ENCODE results near the gene BGN.

Gene BGN

GRCh38 chrX:153485396-153486080, 9.2 kb upstream of the BGN start:
- no peak for DNase-seq (ENCODE audit: low spot score)

DNA sequence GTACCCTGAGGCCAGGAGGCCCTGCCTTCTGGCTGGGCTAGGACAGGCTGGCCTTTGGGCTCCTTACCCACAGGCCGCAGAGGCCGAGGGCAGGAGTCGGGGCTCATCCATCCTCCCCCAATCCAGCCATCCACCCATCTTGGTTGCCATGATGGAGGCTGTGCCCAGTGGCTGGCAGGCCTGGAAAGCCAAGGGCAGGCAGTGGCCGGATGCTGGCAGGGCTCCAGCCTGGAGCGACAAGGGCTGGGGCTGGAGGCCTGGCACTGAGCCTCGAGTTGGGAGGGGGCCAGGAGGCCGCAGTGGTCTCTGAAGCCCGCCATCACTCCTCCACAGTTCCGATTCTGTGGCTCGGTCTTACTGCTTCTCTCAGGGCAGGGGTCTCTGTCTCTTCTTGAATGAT, 8.6 kb upstream of the BGN start:
- no peak for DNase-seq (ENCODE audit: low spot score)

DNA sequence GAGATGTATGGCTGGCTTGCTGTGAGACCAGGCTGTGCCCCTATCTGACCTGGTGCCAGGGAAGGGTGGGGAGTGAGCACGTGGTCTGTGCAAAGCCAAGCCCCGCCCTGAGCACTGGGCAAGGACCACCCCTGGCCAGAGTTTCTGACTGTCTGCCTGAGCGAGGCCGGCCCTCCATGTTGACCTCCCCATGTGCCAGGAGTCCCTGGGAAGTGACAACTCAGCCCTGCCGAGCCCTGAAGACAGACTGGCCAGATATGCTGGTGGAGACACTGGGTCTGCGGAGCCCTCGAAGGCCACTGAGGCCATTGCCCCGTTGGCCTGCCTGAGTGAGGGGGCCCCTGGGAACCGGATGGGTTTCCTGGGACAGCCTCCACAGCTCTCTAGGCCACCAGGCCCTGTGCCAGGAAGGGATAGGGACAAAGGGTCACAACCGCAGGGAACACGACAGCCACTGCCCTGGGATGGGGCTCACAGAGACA, 7.1 kb upstream of the BGN start:
- DNase-seq (ENCODE audit: low spot score) = no peak

DNA sequence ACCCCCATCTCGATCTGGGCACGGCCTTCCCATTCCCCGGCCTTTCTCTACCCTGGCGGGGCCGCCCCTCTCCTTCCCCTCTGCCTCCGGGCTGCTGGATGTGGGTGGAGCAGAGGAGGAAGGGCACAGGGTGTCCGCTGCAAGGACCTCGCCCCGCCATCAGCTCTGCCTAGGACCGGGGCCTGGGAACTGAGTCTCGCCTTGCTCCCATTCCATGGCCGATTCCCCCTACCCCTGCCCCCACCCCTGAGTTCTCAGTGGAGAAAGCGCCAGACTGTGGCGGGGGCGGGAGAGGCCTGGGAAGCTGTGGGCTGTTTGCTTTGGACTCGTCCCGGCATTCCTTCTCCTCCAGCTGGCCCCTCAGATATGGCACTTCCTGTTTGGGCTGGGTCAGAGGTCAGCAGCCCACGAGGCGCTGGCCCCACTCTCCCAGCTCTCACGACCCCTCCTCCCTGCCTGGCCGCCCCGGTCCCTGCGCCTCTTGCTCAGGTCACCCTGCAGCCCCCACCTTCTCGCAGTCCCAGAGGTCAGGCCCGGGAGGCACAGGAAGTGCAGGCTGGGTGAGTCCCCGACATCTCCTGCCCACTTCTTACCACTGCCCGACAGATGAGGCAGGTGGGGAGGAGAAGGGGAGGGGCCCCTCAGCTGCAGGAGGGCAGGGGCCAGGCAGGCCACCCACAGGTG, 6.4 kb upstream of the BGN start:
- DNase-seq (ENCODE audit: low spot score) = peak; percentile 50

DNA sequence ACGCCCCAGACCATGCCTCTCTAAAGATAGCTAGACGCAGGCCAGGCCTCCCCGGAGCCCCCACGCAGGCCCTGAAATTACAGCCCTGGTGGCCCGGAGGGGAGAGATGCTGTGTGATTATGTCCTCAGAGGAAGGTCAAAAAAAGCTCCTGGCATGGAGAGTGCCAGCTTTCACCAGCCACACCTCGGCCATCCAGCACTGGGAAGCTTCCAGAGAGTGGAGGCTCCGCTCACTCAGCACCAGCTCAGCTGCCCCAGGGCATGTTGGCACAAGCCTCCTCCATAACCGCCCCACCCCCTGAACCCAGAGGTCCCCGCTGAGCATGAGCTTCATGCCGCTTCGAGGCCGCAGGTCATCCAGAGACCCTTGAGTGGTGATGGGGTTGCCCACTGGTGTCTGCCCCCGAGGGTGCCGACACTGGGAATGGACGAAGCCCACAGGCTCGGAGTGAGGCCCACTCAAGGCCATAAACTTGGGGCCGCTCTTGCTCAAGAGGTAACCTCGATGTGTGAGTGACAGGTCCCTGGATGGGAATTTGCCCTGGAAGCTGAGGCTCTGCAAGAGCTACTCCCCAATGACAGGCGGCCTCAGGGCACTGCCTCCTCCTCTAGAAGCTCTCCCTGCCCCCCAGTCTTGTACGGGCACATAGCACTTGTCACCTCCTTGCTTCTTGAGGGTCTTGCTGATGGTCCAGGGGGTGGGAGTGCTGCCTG, 4.4 kb upstream of the BGN start:
- no peak for DNase-seq (ENCODE audit: low spot score)

- no peak for DNase-seq (ENCODE audit: low spot score)
Observed at GRCh38 chrX:153491351-153491914, 3.3 kb upstream of the BGN start.

DNA sequence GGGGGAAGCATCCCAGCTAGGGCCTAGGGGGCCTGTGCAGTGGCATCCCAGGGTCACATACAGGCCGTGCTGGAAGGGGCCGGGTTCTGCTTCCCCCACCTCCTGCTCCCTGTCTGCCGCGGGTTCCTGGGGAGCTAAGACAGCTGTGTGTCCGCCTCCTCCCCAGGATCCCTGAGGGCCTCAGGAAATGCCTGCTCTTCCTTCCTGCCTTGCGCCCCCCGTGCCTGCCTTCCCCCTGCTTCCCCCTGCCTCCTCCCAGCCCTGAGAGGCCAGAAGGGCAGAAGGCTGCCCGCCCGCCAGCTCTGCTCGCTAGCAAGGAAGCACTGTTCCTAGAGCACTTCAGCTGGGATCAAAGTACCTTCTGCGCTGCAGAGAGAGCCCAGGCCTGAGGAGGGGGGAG, 2.9 kb upstream of the BGN start:
- DNase-seq (ENCODE audit: low spot score) = no peak

- DNase-seq (ENCODE audit: low spot score) = no peak
Observed at GRCh38 chrX:153492543-153492942, 2.2 kb upstream of the BGN start.

DNA sequence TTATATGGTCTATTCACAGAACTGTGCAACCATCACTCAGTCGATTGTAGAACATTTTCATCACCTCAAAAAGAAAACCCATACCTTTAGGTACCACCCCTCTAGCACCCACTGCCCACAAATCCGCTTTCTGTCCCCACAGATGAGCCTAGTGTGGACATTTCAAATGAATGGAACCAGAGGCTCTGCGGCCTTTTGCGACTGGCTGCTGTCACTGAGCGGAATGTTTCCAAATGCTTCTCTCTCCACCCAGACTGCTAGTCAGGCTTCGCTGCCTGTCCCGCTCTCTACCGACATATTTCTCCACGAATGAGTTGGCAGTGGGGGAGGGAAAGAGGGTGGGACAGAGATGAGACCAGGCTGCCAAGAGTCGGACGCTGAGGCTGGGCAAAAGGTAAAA, 1.7 kb upstream of the BGN start:
- no peak for DNase-seq (ENCODE audit: low spot score)

GRCh38 chrX:153494061-153494460, 719 bp upstream of the BGN start:
- no peak for DNase-seq (ENCODE audit: low spot score)

- DNase-seq (ENCODE audit: low spot score) = no peak
Observed at GRCh38 chrX:153495362-153495751, 577 bp downstream of the BGN start.

GRCh38 chrX:153495903-153496589, 1.3 kb downstream of the BGN start:
- no peak for DNase-seq (ENCODE audit: low spot score)

- DNase-seq (ENCODE audit: low spot score) = no peak
Observed at GRCh38 chrX:153496590-153496959, 1.8 kb downstream of the BGN start.

- DNase-seq (ENCODE audit: low spot score) = no peak
Observed at GRCh38 chrX:153498453-153498852, 3.7 kb downstream of the BGN start.

DNA sequence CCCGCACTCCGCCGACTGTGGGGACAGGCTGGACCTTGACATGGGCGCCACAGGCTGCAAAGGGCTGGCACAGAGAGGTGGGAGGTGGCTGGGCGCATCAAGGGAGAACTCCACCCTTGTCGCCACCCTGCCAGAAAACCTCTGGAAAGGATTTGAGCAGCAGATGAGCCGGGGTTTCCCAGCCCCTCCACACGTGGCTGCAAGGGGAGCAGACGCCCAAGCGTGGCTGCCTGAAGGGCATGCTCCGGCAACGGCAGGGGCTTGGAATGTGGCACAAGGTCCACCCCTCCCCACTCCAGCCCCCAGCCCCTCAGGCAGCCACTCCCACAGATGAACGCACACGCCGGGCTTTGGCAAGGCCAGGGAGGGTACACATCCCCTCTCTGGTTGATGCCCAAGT, 4.6 kb downstream of the BGN start:
- no peak for DNase-seq (ENCODE audit: low spot score)

DNA sequence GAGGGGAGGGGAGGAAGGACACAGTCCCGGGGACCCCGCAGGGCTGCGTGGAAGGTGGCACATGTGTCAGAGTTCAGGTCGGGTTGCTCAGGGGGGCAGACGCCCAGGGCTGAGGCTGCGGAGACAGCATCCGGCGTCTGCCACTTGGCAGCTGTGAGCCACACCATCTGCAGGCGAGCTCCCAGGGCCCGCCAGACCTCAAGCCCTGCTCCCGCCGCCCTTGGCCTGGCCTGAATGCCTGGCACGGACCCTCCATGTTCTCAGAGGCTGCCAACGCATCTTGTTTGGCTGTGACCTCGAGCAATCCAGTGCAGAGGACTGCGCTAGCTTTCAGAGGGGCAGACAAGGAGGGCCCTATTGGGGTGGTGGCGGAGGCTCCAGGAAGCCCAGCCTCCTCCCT, 5.1 kb downstream of the BGN start:
- DNase-seq (ENCODE audit: low spot score) = no peak

DNA sequence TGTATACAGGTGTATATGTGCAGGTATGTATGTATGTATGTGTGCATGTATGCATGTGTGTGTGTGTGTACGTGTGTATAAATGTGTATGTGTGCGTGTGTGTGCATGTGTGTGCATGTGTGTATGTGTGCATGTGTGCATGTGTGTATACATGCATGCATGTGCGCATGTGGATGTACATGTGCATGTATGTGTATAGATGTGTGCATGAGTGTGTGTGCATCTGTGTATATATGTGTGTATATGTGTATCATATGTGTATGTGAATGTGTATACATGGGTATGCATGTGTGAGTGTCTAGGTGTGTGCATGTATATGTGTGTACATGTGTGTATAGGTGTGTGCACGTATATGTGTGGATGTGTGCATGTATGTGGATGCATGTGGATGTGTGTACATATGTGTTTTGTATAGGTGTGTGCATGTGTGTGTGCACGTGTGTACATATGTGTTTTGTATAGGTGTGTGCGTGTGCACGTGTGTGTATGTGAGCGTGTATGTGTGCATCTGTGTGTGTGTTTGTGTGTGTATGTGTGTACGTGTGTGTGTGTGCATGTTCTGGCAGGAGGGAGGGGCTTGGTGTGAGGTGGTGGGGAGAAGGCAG, 6.0 kb downstream of the BGN start:
- no peak for DNase-seq (ENCODE audit: low spot score)

DNA sequence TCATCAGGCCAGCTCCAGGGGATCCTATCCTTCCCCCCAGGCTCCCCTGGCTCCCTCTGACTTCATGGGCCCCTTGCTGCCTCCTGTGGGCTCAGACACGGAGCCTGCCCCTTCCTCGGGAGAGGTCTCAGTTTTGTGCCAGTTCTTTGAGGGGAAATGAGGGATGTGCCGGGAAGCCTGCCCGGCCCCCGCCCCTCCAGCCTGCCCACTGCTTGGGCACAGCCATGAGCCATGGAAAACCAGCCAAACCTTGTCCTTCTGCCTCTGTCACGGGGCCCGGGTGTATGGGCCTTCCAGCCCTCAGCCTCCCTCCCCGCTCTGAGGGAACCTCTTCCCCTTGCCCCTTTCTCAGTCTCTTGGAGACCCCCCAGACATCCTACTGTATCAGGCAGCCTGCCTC, 6.8 kb downstream of the BGN start:
- DNase-seq (ENCODE audit: low spot score) = no peak

DNA sequence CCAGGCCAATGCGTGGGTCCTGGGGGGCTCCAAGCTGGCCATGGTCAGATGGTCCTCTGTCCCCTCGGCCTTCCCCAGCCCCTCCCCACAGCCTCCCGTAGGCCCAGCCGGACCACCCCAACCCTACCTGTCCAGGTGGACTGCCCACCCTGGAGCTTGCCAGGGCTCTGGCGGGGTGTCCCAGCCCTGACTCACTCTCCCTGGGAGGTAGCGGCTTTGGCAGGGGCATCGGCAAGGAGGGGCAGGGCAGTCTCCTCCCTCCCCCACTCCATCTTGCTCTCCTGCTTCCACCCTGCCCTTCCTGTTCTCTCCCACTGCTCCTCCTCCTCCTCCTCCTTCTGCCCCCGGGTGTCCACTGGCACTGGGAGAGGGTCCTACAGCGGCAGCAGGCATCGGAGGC, 7.4 kb downstream of the BGN start:
- no peak for DNase-seq (ENCODE audit: low spot score)

- no peak for DNase-seq (ENCODE audit: low spot score)
Observed at GRCh38 chrX:153502796-153503195, 8.0 kb downstream of the BGN start.

DNA sequence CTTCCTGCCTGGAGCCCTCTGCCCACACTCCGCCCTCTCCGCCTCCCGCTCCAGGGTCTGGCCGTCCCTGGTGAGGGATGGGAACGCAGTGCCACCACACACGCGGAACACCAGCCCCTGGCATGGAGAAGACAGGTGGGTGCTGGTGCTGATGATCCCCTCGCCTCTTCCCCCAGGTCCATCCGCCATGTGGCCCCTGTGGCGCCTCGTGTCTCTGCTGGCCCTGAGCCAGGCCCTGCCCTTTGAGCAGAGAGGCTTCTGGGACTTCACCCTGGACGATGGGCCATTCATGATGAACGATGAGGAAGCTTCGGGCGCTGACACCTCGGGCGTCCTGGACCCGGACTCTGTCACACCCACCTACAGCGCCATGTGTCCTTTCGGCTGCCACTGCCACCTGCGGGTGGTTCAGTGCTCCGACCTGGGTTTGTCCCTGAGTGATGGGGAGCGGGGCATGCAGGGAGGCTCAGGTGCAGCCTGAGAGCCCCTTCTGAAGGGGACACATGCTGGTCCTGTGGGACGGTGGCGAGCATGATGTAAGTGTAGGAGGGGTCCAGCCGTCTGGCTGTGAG, 9.8 kb downstream of the BGN start:
- DNase-seq (ENCODE audit: low spot score) = no peak

GRCh38 chrX:153505361-153505760, 10.6 kb downstream of the BGN start:
- no peak for DNase-seq (ENCODE audit: low spot score)

Measured in HuH-7.5 (cell line).